WTC11 (cell line): ENCODE data around the gene ITGA11. TPM values are rescaled to one million over a fixed set of nuclear protein-coding genes. Genes with fewer than 3 reads are reported as not detected.

Experiments used
- ATAC-seq: fragments of 200-7000 bp; cut with Tn5 transposase; 2 replicates; pipeline ENCODE4 v1.10.0; 2021; ENCODE audit warnings: mild to moderate bottlenecking, moderate library complexity
- CTCF ChIA-PET: fragments of 300-600 bp; sonication (Branson Sonifier 250); formaldehyde crosslinking; loops from one replicate; lab custom pipeline; 2021; ENCODE audit warnings: antibody characterized with exemption; lab: Charles Lee
- POLR2A ChIA-PET: fragments of 350-600 bp; sonication (Branson Sonifier 250); formaldehyde crosslinking; loops from one replicate; lab custom pipeline; 2021; ENCODE audit warnings: antibody characterized with exemption; lab: Charles Lee
- DNase-seq: peaks from one replicate; pipeline ENCODE4 v3.0.0; 2021; ENCODE audit warnings: low spot score
- H3K27ac Mint-ChIP-seq: 2 replicates; pipeline ENCODE4 v1.8.0; 2021; ENCODE audit warnings: mixed read lengths
- H3K27me3 Mint-ChIP-seq: 2 replicates; pipeline ENCODE4 v1.8.0; 2021; ENCODE audit warnings: low read depth, mild to moderate bottlenecking, moderate library complexity, mixed read lengths
- H3K36me3 Mint-ChIP-seq: 2 replicates; pipeline ENCODE4 v1.8.0; 2021; ENCODE audit warnings: mixed read lengths
- H3K4me1 Mint-ChIP-seq: 2 replicates; pipeline ENCODE4 v1.8.0; 2022; ENCODE audit warnings: mixed read lengths
- H3K4me3 Mint-ChIP-seq: 2 replicates; pipeline ENCODE4 v1.8.0; 2021; ENCODE audit warnings: mild to moderate bottlenecking, moderate library complexity, mixed read lengths
- H3K9me3 Mint-ChIP-seq: 2 replicates; pipeline ENCODE4 v1.8.0; 2021; ENCODE audit warnings: mixed read lengths
- AR ChIP-seq: fragments of 250-450 bp; sonication (Bioruptor Pico); IDR thresholded peaks from 2 replicates; pipeline ENCODE4 v1.9.0; 2021; ENCODE audit warnings: mild to moderate bottlenecking
- ARID4B ChIP-seq: sonication (generic); formaldehyde crosslinking; IDR thresholded peaks from 2 replicates; pipeline ENCODE4 v1.8.0; 2023; ENCODE audit warnings: missing genetic modification reagents, mild to moderate bottlenecking, borderline replicate concordance
- ATF3 ChIP-seq: sonication (generic); formaldehyde crosslinking; conservative IDR thresholded peaks from 2 replicates; pipeline ENCODE4 v1.8.1; 2022; ENCODE audit warnings: mild to moderate bottlenecking, missing genetic modification reagents
- CTCF ChIP-seq: fragments of 200-600 bp; IDR thresholded peaks from 2 replicates; pipeline ENCODE4 v1.8.0; 2022; ENCODE audit warnings: antibody characterized with exemption
- FOXP4 ChIP-seq: sonication (generic); formaldehyde crosslinking; IDR thresholded peaks from 2 replicates; pipeline ENCODE4 v1.8.0; 2022; ENCODE audit warnings: mild to moderate bottlenecking, missing genetic modification reagents
- JUN ChIP-seq: sonication (generic); formaldehyde crosslinking; IDR thresholded peaks from 2 replicates; pipeline ENCODE4 v1.8.0; 2023; ENCODE audit warnings: mild to moderate bottlenecking, missing genetic modification reagents
- NFE2L1 ChIP-seq: sonication (generic); formaldehyde crosslinking; IDR thresholded peaks from 2 replicates; pipeline ENCODE4 v1.8.1; 2023; ENCODE audit warnings: missing genetic modification reagents
- NR2C2 ChIP-seq: sonication (generic); formaldehyde crosslinking; IDR thresholded peaks from 2 replicates; pipeline ENCODE4 v1.8.0; 2022; ENCODE audit warnings: mild to moderate bottlenecking, missing genetic modification reagents
- TEAD4 ChIP-seq: sonication (generic); formaldehyde crosslinking; IDR thresholded peaks from 2 replicates; pipeline ENCODE4 v1.8.0; 2022; ENCODE audit warnings: mild to moderate bottlenecking, missing genetic modification reagents
- ZBTB43 ChIP-seq: sonication (generic); formaldehyde crosslinking; IDR thresholded peaks from 2 replicates; pipeline ENCODE4 v1.8.1; 2023; ENCODE audit warnings: mild to moderate bottlenecking, missing genetic modification reagents
- ZNF121 ChIP-seq: sonication (generic); formaldehyde crosslinking; IDR thresholded peaks from 2 replicates; pipeline ENCODE4 v1.8.0; 2023; ENCODE audit warnings: missing genetic modification reagents
- ZNF138 ChIP-seq: sonication (generic); formaldehyde crosslinking; conservative IDR thresholded peaks from 2 replicates; pipeline ENCODE4 v1.8.1; 2022; ENCODE audit warnings: mild to moderate bottlenecking, moderate library complexity, missing genetic modification reagents
- total RNA-seq: library from RNA; stranded (reverse); gene quantifications from 3 replicates; pipeline ENCODE4 v1.2.3, GENCODE V29; 2021

ITGA11 gene
- total RNA-seq, 1 experiment from 2014 or later, result 0.15 TPM

GRCh38 chr15:68436680-68437079, 4.7 kb upstream of the ITGA11 start:
- POLR2A ChIA-PET, result no interaction called here
- Mint-ChIP-seq H3K27ac (no peak overlapping the region), H3K4me1 (peaks cover 17% of the 10 kb centered on the region), H3K9me3 (no peaks in the 10 kb centered on the region), H3K4me3 (no peak overlapping the region), H3K36me3 (no peaks in the 10 kb centered on the region), H3K27me3 (peaks cover 37% of the 10 kb centered on the region)
- ATAC-seq, result no peak
- no peak for DNase-seq
- CTCF ChIA-PET, result no interaction called here
- TF ChIP-seq JUN (CRISPR knock-in tag), result no peak
- no peak for TF ChIP-seq ARID4B (CRISPR knock-in tag)
- no peak for TF ChIP-seq AR (CRISPR knock-in tag)
- no peak for TF ChIP-seq CTCF
- TF ChIP-seq ZBTB43 (CRISPR knock-in tag), result no peak
- TF ChIP-seq NFE2L1 (CRISPR knock-in tag), result no peak

- Mint-ChIP-seq H3K9me3 (no peaks in the 10 kb centered on the region), H3K4me3 (no peak overlapping the region), H3K36me3 (no peaks in the 10 kb centered on the region), H3K4me1 (peaks cover 17% of the 10 kb centered on the region), H3K27ac (no peak overlapping the region), H3K27me3 (peaks cover 44% of the 10 kb centered on the region)
- CTCF ChIA-PET, result no interaction called here
- TF ChIP-seq ZNF138 (CRISPR knock-in tag), result no peak
- TF ChIP-seq NR2C2 (CRISPR knock-in tag), result no peak
- no peak for TF ChIP-seq ATF3
- TF ChIP-seq FOXP4 (CRISPR knock-in tag), result no peak
- TF ChIP-seq ZNF121 (CRISPR knock-in tag), result no peak
- TF ChIP-seq TEAD4, result no peak
- POLR2A ChIA-PET, result no interaction called here
- ATAC-seq (no peak), DNase-seq (no peak)
Observed at GRCh38 chr15:68435966-68436365, 4.0 kb upstream of the ITGA11 start.
